Measurements from ENCODE around the gene KMT2B. TPM values are rescaled to one million over a fixed set of nuclear protein-coding genes. Genes with fewer than 3 reads are reported as not detected.
A peak's percentile ranks its signal among the peaks of the same experiment; 100 is the strongest.

KMT2B gene
- total RNA-seq, 1 experiment from 2014 or later: 65.3 TPM

- CTCF ChIA-PET: interaction anchor here (0.9 to 1.3 kb wide), 3 partner anchors 13 to 166 kb away, joined by 3 to 5 read pairs (median 4); no protein-coding TSS in a partner anchor
- H3K27me3 Mint-ChIP-seq (ENCODE audit: unreplicated experiment): peaks cover 42% of the 10 kb centered on the region
- no peak for DNase-seq
- peak overlapping the region; percentile 43 for H3K27ac Mint-ChIP-seq (ENCODE audit: unreplicated experiment)
- H3K4me1 Mint-ChIP-seq (ENCODE audit: low read depth, unreplicated experiment): peaks cover 30% of the 10 kb centered on the region
- peak overlapping the region; percentile 77 for H3K4me3 Mint-ChIP-seq (ENCODE audit: low read depth, unreplicated experiment)
- no peak for TF ChIP-seq CTCF (IDR thresholded peaks at IDR 0.05; ENCODE audit: unreplicated experiment)
- BruUV-seq (replicated peaks): no TSS peak
- H3K9me3 Mint-ChIP-seq (ENCODE audit: low read depth, unreplicated experiment): no peaks in the 10 kb centered on the region
- intact Hi-C loops (cut with micrococcal nuclease; ENCODE audit: unreplicated experiment): no loop called here
- H3K36me3 Mint-ChIP-seq (ENCODE audit: insufficient read depth, unreplicated experiment): peaks cover 44% of the 10 kb centered on the region
Measured at GRCh38 chr19:35715355-35715809, 2.4 kb upstream of the KMT2B start.

GRCh38 chr19:35715981-35716800, 1.6 kb upstream of the KMT2B start:
- intact Hi-C loops (cut with micrococcal nuclease; ENCODE audit: unreplicated experiment): loop anchor here (2.0 kb wide), 1 partner anchor 161 kb away; no protein-coding TSS in a partner anchor
- peak overlapping the region; percentile 45 for H3K27ac Mint-ChIP-seq (ENCODE audit: unreplicated experiment)
- DNase-seq: peak; percentile 71
- TF ChIP-seq CTCF (IDR thresholded peaks at IDR 0.05; ENCODE audit: unreplicated experiment): no peak
- CTCF ChIA-PET: interaction anchor here (0.9 to 1.3 kb wide), 3 partner anchors 14 to 167 kb away, joined by 3 to 5 read pairs (median 4); no protein-coding TSS in a partner anchor
- no peaks in the 10 kb centered on the region for H3K9me3 Mint-ChIP-seq (ENCODE audit: low read depth, unreplicated experiment)
- H3K4me1 Mint-ChIP-seq (ENCODE audit: low read depth, unreplicated experiment): peaks cover 30% of the 10 kb centered on the region
- H3K36me3 Mint-ChIP-seq (ENCODE audit: insufficient read depth, unreplicated experiment): peaks cover 52% of the 10 kb centered on the region
- peak overlapping the region; percentile 77 for H3K4me3 Mint-ChIP-seq (ENCODE audit: low read depth, unreplicated experiment)
- TSS peak; percentile 13 for BruUV-seq (replicated peaks)
- H3K27me3 Mint-ChIP-seq (ENCODE audit: unreplicated experiment): peaks cover 33% of the 10 kb centered on the region

GRCh38 chr19:35716801-35717664, 770 bp upstream of the KMT2B start:
- BruUV-seq (replicated peaks): no TSS peak
- CTCF ChIA-PET: interaction anchor here (1.0 kb wide), 1 partner anchor 25 kb away, joined by 4 read pairs; no protein-coding TSS in a partner anchor
- H3K4me1 Mint-ChIP-seq (ENCODE audit: low read depth, unreplicated experiment): peaks cover 30% of the 10 kb centered on the region
- intact Hi-C loops (cut with micrococcal nuclease; ENCODE audit: unreplicated experiment): loop anchor here (1.0 to 2.0 kb wide), 3 partner anchors 23 to 162 kb away; no protein-coding TSS in a partner anchor
- DNase-seq: peak; percentile 96
- peak; percentile 97 for TF ChIP-seq CTCF (IDR thresholded peaks at IDR 0.05; ENCODE audit: unreplicated experiment)
- H3K4me3 Mint-ChIP-seq (ENCODE audit: low read depth, unreplicated experiment): peak overlapping the region; percentile 77
- peaks cover 60% of the 10 kb centered on the region for H3K36me3 Mint-ChIP-seq (ENCODE audit: insufficient read depth, unreplicated experiment)
- peaks cover 25% of the 10 kb centered on the region for H3K27me3 Mint-ChIP-seq (ENCODE audit: unreplicated experiment)
- H3K27ac Mint-ChIP-seq (ENCODE audit: unreplicated experiment): peak overlapping the region; percentile 45
- H3K9me3 Mint-ChIP-seq (ENCODE audit: low read depth, unreplicated experiment): no peaks in the 10 kb centered on the region
